EL (cell line): ENCODE results near the gene SLC12A1.
A peak's percentile ranks its signal among the peaks of the same experiment; 100 is the strongest.

ENCODE experiments used
- DNase-seq: peaks from one replicate; pipeline ENCODE4 v3.0.0-alpha.2; 2016

SLC12A1 gene

DNA sequence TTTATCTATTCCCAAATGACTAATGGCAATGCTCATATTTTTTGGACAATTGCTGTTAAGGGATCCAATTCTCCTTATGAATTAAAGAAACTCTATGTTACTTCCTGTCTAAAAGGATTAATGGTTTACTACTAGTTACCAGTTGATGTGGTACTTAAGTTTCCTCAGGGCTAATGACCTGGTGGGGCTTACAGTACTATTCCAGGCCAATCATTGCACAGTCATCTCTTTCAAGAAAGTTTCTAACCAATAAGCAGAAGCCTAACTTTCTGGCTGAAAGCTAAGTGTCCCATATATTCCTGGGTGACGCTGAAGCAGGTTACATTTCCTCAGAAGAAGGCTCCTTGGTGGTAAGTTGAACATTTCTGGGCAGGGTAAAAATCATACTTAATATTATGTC, at the start of gene SLC12A1:
Gene SLC12A1, plus strand, starts transcription at position 322 of the 400 bp plus-strand sequence. CDS start 1,418 bp downstream, outside the sequence.
- DNase-seq = no peak

GRCh38 chr15:48168616-48169015, 37.5 kb upstream of the SLC12A1 start:
- no peak for DNase-seq

DNA sequence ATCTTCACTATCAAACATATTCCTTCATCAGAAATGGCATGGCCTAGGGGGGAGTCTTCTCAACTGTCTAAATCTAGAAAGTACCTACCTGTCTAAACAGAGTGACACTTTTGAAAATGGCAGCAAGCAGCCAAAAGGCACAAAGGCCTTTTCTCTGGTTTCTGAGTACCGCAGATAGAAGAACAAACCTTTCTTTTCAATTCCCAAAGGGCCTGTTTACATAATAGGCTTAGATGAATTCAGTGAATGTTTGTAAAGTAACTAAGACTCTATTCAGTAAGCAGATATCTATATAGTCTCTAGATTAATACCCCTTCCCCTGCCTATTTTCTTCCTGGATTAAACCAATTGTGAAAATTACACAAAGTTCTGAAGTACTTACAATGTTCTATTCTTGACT, 35.1 kb upstream of the SLC12A1 start:
- DNase-seq = no peak

GRCh38 chr15:48175126-48175525, 31.0 kb upstream of the SLC12A1 start:
- no peak for DNase-seq

GRCh38 chr15:48176112-48176511, 30.0 kb upstream of the SLC12A1 start:
- peak; percentile 33 for DNase-seq

- no peak for DNase-seq
These were observed 29.1 kb upstream of the SLC12A1 start for GRCh38 chr15:48176957-48177356.

- DNase-seq = peak; percentile 63
These were observed 28.7 kb upstream of the SLC12A1 start for GRCh38 chr15:48177383-48177765.

DNA sequence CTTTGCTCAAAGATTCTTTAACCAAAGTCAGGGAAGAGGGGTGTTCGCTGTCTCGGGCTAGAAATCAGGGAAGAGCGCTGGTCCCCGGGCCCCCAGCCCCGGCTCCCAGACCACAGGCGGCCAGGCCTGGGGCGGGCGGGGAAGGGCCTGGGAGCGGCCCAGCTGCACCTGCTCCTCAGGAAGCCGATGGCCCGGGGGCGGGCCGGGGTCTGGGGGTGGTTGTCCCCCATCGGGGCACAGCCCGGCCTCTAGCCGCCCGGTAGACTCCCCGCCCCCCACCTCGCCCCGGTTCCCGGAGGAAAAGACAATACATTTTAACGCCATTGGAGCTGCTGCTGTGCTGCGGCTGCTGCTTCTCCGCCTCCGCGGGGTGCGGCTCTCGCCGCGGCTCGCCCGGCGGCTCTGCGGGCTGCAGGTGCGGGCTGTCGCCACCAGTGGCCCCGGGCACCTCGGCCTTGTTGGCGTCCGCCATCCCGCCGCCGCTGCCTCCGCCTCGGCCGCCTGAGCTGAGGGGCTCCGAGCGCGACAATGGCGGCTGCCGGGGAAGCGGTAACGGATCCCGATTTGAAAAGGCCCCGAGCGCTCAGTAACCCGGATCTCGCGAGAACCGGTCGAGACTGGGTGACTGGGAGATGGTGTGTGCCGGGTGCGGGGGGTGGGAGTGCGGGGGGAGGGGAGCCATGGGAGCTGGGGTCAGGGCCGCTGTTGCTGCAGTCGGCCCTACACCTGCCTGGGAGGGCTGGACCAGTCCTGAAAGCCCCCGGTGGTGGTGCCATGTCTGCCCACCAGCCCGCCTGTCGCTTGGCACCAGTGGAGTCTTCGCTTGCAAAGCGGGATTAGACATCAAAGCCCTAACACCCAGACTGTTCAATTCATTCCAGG, 28.1 kb upstream of the SLC12A1 start, which contains the start of gene MYEF2:
Gene MYEF2, minus strand, starts transcription at position 530 of the 882 bp plus-strand sequence. Its CDS starts 58 bp downstream, at position 472.
- DNase-seq = peak; percentile 75

DNA sequence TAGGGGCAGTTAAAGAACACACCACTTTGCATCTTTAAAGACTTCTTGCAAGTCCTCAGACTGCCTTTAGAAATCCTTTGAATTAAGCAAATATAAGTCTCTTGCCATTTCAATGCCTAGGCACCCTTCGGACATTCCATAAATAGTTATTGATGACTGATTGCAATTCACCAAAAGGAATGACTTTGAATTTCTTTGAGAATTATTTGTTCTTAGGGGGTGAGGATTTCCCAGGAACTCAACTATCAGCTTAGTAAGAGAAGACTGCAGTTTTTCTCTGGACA, 27.5 kb upstream of the SLC12A1 start:
- DNase-seq = no peak

GRCh38 chr15:48182749-48183148, 23.4 kb upstream of the SLC12A1 start:
- no peak for DNase-seq

DNA sequence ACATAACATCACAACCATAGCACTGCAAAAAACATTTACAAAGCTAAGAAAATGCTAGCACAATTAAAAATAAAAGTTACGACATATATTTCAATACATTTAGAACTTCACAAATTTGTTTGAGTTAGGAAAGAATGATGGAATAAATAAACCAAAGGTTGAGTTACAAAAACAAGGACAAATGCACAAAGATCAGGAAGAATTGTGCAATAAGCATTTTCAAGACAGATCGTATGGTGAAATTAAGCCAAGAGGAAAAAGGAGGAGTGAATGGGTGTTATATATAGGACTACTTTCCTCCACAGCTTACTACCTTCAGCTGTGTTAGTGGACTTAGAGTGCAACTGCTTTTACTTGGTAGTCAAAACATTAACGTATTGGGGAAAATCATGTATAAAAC, 20.6 kb upstream of the SLC12A1 start:
- DNase-seq = no peak

GRCh38 chr15:48186271-48186670, 19.8 kb upstream of the SLC12A1 start:
- no peak for DNase-seq

DNA sequence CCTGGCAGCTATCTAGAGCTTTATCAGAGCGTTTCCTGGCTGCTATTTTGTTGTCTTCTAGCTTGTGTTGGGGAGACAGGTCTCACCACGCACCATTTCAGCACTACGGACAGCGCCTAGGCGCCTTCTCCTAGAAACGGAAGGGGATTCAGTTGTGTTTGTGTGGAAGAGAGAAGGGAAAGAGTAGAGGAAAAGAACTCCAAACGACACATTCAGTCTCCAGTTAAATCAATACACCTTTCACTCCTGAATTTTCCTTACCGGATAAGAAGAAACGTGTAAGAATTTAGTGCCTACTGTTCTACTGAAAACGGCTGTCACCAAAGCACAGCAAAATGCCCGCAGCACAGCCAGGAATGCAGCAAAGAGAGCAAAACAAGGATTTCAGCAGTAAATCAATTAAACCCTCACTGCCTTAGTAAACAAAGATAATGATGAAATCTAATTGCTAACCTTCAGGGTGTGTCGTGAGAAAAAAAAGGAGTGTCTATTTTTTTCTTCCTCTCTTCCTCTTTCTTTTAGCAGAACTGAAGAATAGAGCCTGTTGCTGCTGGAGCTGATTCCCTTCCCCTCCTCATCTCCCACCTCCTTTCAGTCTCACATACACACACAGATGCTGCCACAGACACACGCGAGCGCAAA, 15.0 kb upstream of the SLC12A1 start:
- peak; percentile 56 for DNase-seq

GRCh38 chr15:48191574-48192225, 14.4 kb upstream of the SLC12A1 start, which contains the start of gene CTXN2:
Gene CTXN2 (plus strand): TSS chr15:48191665. CDS start chr15:48201301, 9,636 bp downstream.
- no peak for DNase-seq

DNA sequence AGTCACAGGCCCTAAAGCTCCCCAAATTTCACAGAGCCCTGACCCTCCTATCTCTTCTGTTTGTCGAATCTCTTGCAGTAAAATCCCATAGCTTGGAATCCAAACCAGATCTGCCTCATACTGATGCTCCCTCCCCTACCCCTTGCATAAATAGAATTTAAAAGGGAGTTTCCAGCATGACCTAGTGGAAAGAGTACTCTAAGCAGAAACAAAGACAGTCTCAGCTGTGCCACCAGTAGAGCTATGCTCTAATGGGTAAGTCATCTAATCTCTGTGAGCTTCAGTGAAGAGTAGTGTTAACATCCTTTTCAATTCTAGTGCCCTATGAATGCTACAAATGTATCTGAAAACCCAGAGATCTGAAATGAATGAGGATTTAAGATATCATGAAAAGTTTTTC, 4.0 kb upstream of the SLC12A1 start:
- no peak for DNase-seq

DNA sequence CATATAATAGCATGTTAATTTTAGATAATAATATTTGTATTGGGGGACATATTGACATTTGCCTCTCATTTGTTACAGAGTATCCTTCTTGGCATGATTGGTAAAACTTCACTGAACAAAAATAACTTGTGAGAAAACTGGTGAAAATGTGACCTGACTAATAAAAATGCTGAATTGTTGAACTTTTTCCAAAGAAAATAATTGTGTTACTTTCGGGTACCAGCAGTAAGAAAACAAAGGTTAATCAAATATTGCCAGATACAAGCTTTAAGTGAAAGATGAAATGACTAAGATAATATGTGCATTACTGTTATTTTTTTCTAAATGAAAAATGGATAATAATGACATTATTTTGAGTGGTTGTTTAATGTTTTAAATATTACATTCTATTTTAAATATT, 15.2 kb downstream of the SLC12A1 start:
- DNase-seq = no peak

GRCh38 chr15:48221885-48222284, 15.8 kb downstream of the SLC12A1 start:
- DNase-seq = no peak

GRCh38 chr15:48222627-48223026, 16.5 kb downstream of the SLC12A1 start:
- DNase-seq = no peak

DNA sequence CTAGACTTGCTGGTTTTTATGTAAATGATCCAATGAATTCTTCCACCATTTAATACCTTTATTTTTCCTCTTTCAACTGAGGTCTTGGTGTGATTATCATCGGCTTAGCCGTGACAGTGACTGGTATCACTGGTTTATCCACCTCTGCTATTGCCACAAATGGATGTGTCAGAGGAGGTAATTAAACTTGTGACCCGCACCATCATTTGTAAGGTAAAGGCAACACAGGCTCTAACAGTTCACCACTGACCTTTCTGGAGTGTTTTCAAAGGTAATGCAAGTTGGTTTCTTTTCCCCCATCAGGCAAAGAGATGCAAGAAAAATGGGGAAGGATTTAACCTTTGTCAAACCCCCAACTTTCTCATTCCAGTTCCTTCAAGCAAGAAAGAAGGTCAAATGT, 19.7 kb downstream of the SLC12A1 start:
- DNase-seq = no peak

GRCh38 chr15:48230498-48230897, 24.4 kb downstream of the SLC12A1 start:
- no peak for DNase-seq

GRCh38 chr15:48233246-48233645, 27.1 kb downstream of the SLC12A1 start:
- DNase-seq = no peak

- DNase-seq = no peak
These were observed 33.2 kb downstream of the SLC12A1 start for GRCh38 chr15:48239334-48239733.

DNA sequence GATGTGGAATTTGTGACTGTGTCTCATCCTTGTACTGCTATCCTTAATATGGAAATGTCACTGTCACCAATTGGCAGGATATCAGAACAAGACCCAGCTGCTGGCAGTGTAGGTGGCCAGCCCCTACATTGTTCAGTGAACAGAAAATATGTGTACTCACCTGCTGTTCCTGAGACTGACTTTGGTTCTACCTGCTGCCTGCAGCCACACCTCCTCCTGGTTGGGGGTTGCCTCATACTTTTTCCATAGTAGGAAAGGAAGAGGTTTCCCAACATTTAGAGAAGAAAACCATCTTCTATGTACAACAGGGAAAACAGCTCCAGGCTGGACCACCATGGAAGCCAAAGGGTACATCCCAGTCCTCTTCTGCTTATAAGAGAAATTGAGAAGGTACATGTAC, 35.9 kb downstream of the SLC12A1 start:
- no peak for DNase-seq

GRCh38 chr15:48242535-48242934, 36.4 kb downstream of the SLC12A1 start:
- DNase-seq = no peak
